KMS-11 (cell line): ENCODE measurements around the gene PDE8A.

Experiments used
- H2AFZ ChIP-seq: fragments of 200-600 bp; sonication (generic); 2 replicates; pipeline ENCODE4 v1.6.1; 2016; ENCODE audit warnings: antibody characterized with exemption, mixed run types, low read depth
- H3K27ac ChIP-seq: fragments of 200-600 bp; sonication (generic); 2 replicates; pipeline ENCODE4 v1.6.1; 2016; ENCODE audit warnings: mild to moderate bottlenecking, mixed run types
- H3K27me3 ChIP-seq: fragments of 200-600 bp; sonication (generic); 2 replicates; pipeline ENCODE4 v1.6.1; 2017; ENCODE audit warnings: mild to moderate bottlenecking, low read depth, mixed run types, moderate library complexity; ENCODE audit not compliant: insufficient read depth
- H3K36me3 ChIP-seq: fragments of 200-600 bp; sonication (generic); 2 replicates; pipeline ENCODE4 v1.6.1; 2017; ENCODE audit warnings: mild to moderate bottlenecking, mixed run types; ENCODE audit not compliant: insufficient read depth
- H3K4me1 ChIP-seq: fragments of 200-600 bp; sonication (generic); 2 replicates; pipeline ENCODE4 v1.6.1; 2016; ENCODE audit warnings: mild to moderate bottlenecking, low read depth, mixed run types; ENCODE audit not compliant: poor library complexity, severe bottlenecking
- H3K4me2 ChIP-seq: fragments of 200-600 bp; sonication (generic); 2 replicates; pipeline ENCODE4 v1.7.0; 2016; ENCODE audit warnings: mild to moderate bottlenecking, mixed run types
- H3K4me3 ChIP-seq: fragments of 200-600 bp; sonication (generic); IDR thresholded peaks from 2 replicates; pipeline ENCODE4 v1.6.1; 2017; ENCODE audit warnings: low read depth, low read length, mixed read lengths; ENCODE audit not compliant: insufficient read depth
- H3K79me2 ChIP-seq: fragments of 200-600 bp; sonication (generic); 2 replicates; pipeline ENCODE4 v1.6.1; 2016; ENCODE audit warnings: low read depth, mixed run types; ENCODE audit not compliant: insufficient read depth
- H3K9ac ChIP-seq: fragments of 200-600 bp; sonication (generic); 2 replicates; pipeline ENCODE4 v1.6.1; 2016; ENCODE audit warnings: mild to moderate bottlenecking, mixed run types
- H4K20me1 ChIP-seq: fragments of 200-600 bp; sonication (generic); 2 replicates; pipeline ENCODE4 v1.6.1; 2016; ENCODE audit warnings: mild to moderate bottlenecking, mixed run types; ENCODE audit not compliant: insufficient read depth
- TF ChIP-seq, protein P1 (sequence below): fragments of 200-600 bp; sonication (generic); conservative IDR thresholded peaks from 2 replicates; pipeline ENCODE4 v1.6.1; 2017; ENCODE audit warnings: low read depth, mild to moderate bottlenecking, antibody characterized with exemption, low read length, moderate library complexity, mixed read lengths

The PDE8A gene

DNA sequence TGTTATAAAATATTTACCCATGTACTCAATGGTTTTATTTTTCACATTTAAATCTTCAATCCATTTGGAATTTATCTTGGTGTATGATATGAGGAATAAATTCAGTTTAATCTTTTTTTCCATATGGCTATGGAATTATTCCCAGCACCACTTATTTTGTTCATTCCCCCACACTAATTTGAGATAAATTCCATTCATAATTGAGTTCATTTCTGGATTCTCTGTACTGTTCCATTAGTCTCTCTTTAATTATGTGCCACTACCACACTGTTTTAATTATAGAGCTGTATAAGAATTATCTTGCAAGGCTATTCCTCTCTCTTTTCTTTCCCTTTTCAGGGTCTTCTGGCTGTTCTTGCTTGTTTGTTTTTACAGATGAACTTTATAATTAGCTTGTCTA lies 34.6 kb downstream of the PDE8A start:
- H2AFZ ChIP-seq: no peak overlapping the region
- no peak overlapping the region for H3K9ac ChIP-seq
- no peaks in the 10 kb centered on the region for H3K4me1 ChIP-seq
- H3K27me3 ChIP-seq: no peaks in the 10 kb centered on the region
- H3K79me2 ChIP-seq: no peaks in the 10 kb centered on the region; the same call in 1 of the 2 replicates
- H3K36me3 ChIP-seq: no peaks in the 10 kb centered on the region
- no peak overlapping the region for H3K4me3 ChIP-seq
- no peak overlapping the region for H3K27ac ChIP-seq
- TF ChIP-seq, protein P1, sequence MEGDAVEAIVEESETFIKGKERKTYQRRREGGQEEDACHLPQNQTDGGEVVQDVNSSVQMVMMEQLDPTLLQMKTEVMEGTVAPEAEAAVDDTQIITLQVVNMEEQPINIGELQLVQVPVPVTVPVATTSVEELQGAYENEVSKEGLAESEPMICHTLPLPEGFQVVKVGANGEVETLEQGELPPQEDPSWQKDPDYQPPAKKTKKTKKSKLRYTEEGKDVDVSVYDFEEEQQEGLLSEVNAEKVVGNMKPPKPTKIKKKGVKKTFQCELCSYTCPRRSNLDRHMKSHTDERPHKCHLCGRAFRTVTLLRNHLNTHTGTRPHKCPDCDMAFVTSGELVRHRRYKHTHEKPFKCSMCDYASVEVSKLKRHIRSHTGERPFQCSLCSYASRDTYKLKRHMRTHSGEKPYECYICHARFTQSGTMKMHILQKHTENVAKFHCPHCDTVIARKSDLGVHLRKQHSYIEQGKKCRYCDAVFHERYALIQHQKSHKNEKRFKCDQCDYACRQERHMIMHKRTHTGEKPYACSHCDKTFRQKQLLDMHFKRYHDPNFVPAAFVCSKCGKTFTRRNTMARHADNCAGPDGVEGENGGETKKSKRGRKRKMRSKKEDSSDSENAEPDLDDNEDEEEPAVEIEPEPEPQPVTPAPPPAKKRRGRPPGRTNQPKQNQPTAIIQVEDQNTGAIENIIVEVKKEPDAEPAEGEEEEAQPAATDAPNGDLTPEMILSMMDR: no peak
- no peaks in the 10 kb centered on the region for H4K20me1 ChIP-seq
- H3K4me2 ChIP-seq: no peak overlapping the region

DNA sequence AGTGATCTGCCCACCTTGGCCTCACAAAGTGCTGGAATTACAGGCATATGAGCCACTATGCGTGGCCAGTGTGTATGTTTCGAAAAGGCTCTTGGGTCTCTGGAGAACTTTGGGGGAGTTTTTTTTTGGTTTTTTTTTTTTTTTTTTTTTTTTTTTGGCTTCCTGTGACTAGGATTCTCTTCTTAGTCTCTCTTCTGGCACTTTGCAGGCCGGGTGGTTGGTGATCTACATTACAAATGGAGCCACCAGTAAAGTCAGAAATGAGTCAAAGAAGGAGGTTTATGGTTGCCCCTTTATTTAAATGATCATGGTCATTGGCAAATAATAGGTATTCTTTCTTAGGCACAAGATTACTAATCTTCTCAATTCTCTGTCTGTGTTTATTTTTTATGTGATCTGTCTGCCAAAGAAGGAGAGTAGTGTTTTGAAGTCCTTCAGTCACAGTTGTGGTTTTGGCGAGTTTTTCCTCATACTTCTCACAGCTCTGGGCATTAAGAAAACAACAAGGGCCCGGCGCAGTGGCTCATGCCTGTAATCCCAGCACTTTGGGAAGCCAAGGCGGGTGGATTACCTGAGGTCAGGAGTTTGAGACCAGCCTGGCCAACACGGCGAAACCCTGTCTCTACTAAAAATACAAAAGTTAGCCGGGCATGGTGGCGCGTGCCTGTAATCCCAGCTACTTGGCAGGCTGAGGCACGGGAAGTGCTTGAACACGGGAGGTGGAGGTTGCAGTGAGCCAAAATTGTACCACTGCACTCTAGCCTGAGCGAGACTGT lies 38.3 kb downstream of the PDE8A start:
- Histone ChIP-seq H3K4me1 (peaks cover 11% of the 10 kb centered on the region), H3K79me2 (no peaks in the 10 kb centered on the region; the same call in 1 of the 2 replicates), H4K20me1 (no peaks in the 10 kb centered on the region), H3K4me3 (no peak overlapping the region), H2AFZ (no peak overlapping the region), H3K9ac (no peak overlapping the region), H3K4me2 (no peak overlapping the region), H3K27me3 (no peaks in the 10 kb centered on the region), H3K27ac (no peak overlapping the region), H3K36me3 (no peaks in the 10 kb centered on the region)
- TF ChIP-seq, protein P1: no peak

- Histone ChIP-seq H3K27ac (no peak overlapping the region), H2AFZ (no peak overlapping the region), H3K36me3 (no peaks in the 10 kb centered on the region), H3K79me2 (no peaks in the 10 kb centered on the region; the same call in 1 of the 2 replicates), H3K4me2 (no peak overlapping the region), H3K4me3 (no peak overlapping the region), H3K4me1 (peaks cover 25% of the 10 kb centered on the region), H4K20me1 (no peaks in the 10 kb centered on the region), H3K27me3 (no peaks in the 10 kb centered on the region), H3K9ac (no peak overlapping the region)
- TF ChIP-seq, protein P1: no peak
Measured at GRCh38 chr15:85021409-85021808, 39.8 kb downstream of the PDE8A start.

DNA sequence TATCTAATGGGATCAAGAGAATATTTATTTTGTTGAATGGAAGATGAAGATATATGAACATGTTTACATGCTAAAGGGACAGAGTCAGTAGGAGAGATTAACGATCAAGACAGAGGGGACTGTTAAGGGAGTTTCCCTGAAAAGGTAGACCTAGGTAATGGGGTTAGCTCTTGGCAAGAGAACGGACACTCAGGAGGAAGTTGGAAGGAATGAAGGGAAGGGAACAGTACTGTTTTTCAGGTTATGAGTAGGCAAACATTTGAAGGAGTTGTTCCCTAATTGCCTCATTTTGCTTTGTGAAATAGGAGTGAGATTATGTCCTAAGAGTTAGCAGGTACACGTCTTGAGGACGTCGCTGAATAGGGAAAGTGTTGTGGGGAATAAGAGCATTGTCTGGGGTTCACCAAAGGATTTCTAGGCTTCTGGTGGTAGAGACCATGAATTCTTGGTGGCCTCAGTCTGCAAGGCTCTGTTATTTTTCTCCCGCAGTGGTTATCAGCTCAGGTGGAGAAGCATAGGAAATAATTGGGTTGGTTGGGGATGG lies 41.3 kb downstream of the PDE8A start:
- Histone ChIP-seq H3K79me2 (no peaks in the 10 kb centered on the region; the same call in 1 of the 2 replicates), H3K4me2 (no peak overlapping the region), H4K20me1 (no peaks in the 10 kb centered on the region), H2AFZ (no peak overlapping the region), H3K27ac (no peak overlapping the region), H3K4me3 (no peak overlapping the region), H3K9ac (no peak overlapping the region), H3K27me3 (no peaks in the 10 kb centered on the region), H3K36me3 (no peaks in the 10 kb centered on the region), H3K4me1 (peaks cover 40% of the 10 kb centered on the region)
- TF ChIP-seq, protein P1: no peak
